Peyer's patch (tissue), 4 donors: ENCODE results near the gene ZNRF4.

Experiments used
- POLR2A ChIP-seq, 2 donors: fragments of 450-650 bp; IDR thresholded peaks; one replicate each; pipeline ENCODE4 v1.5.1; 2017; ENCODE audit warnings: antibody characterized with exemption in 2 of 2, mild to moderate bottlenecking in 2 of 2, moderate library complexity in 2 of 2
- TF ChIP-seq, protein P1 (sequence below), 6 experiments: fragments of 450-650 bp in 4 of 6; fragments of 200-600 bp in 2 of 6; sonication (generic) in 1 of 6; IDR thresholded peaks; one replicate each; pipeline ENCODE4 v1.5.1; 2017 to 2019; ENCODE audit warnings: antibody characterized with exemption in 6 of 6, mild to moderate bottlenecking in 3 of 6, moderate library complexity in 1 of 6

GRCh38 chr19:5418677-5419076 is 36.5 kb upstream of the ZNRF4 start:
- TF ChIP-seq, protein P1, sequence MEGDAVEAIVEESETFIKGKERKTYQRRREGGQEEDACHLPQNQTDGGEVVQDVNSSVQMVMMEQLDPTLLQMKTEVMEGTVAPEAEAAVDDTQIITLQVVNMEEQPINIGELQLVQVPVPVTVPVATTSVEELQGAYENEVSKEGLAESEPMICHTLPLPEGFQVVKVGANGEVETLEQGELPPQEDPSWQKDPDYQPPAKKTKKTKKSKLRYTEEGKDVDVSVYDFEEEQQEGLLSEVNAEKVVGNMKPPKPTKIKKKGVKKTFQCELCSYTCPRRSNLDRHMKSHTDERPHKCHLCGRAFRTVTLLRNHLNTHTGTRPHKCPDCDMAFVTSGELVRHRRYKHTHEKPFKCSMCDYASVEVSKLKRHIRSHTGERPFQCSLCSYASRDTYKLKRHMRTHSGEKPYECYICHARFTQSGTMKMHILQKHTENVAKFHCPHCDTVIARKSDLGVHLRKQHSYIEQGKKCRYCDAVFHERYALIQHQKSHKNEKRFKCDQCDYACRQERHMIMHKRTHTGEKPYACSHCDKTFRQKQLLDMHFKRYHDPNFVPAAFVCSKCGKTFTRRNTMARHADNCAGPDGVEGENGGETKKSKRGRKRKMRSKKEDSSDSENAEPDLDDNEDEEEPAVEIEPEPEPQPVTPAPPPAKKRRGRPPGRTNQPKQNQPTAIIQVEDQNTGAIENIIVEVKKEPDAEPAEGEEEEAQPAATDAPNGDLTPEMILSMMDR (IDR thresholded peaks at IDR 0.05) = no peak
- no peak for TF ChIP-seq POLR2A (IDR thresholded peaks at IDR 0.05)
